Loucy (cell line): Measurements from ENCODE around the gene RNU6-1.

Experiments
- H2AFZ ChIP-seq: fragments of 200-600 bp; sonication (generic); 2 replicates; pipeline ENCODE4 v1.6.0; 2016; ENCODE audit warnings: antibody characterized with exemption, mild to moderate bottlenecking, low read length, moderate library complexity
- H3F3A ChIP-seq: fragments of 200-600 bp; 2 replicates; pipeline ENCODE4 v1.6.0; 2016; ENCODE audit warnings: antibody characterized with exemption, low read depth, mild to moderate bottlenecking
- H3K27me3 ChIP-seq: fragments of 200-600 bp; sonication (generic); 2 replicates; pipeline ENCODE4 v1.6.1; 2014; ENCODE audit warnings: low read length, mild to moderate bottlenecking; ENCODE audit not compliant: insufficient read depth, poor library complexity, severe bottlenecking
- H3K36me3 ChIP-seq: fragments of 200-600 bp; sonication (generic); 2 replicates; pipeline ENCODE4 v1.6.1; 2016; ENCODE audit warnings: low read length; ENCODE audit not compliant: insufficient read depth
- H3K4me1 ChIP-seq: fragments of 200-600 bp; sonication (generic); 2 replicates; pipeline ENCODE4 v1.5.1; 2014; ENCODE audit warnings: low read length, mild to moderate bottlenecking; ENCODE audit not compliant: insufficient read depth, poor library complexity, severe bottlenecking
- H3K4me2 ChIP-seq: fragments of 200-600 bp; sonication (generic); 2 replicates; pipeline ENCODE4 v1.6.0; 2014; ENCODE audit warnings: antibody characterized with exemption, low read length, low read depth, mild to moderate bottlenecking; ENCODE audit not compliant: poor library complexity, severe bottlenecking
- H3K4me3 ChIP-seq: fragments of 200-600 bp; sonication (generic); 2 replicates; pipeline ENCODE4 v1.5.1; 2014; ENCODE audit warnings: low read length, mild to moderate bottlenecking, mixed read lengths; ENCODE audit not compliant: poor library complexity, severe bottlenecking
- H3K79me2 ChIP-seq: fragments of 200-600 bp; sonication (generic); 2 replicates; pipeline ENCODE4 v1.6.1; 2014; ENCODE audit warnings: low read length; ENCODE audit not compliant: insufficient read depth
- H3K9ac ChIP-seq: fragments of 200-600 bp; sonication (generic); 2 replicates; pipeline ENCODE4 v1.6.0; 2014; ENCODE audit warnings: mild to moderate bottlenecking, low read depth, low read length, moderate library complexity; ENCODE audit not compliant: poor library complexity, severe bottlenecking
- H3K9me2 ChIP-seq: fragments of 200-600 bp; sonication (generic); replicated peaks from 2 replicates; pipeline ENCODE4 v1.6.1; 2016; ENCODE audit warnings: low read depth, low read length, mixed read lengths
- H3K9me3 ChIP-seq: fragments of 200-600 bp; sonication (generic); 2 replicates; pipeline ENCODE4 v1.6.1; 2014; ENCODE audit warnings: mild to moderate bottlenecking, antibody characterized with exemption, low read length, low read depth; ENCODE audit not compliant: insufficient read depth
- H4K20me1 ChIP-seq: fragments of 200-600 bp; sonication (generic); 2 replicates; pipeline ENCODE4 v1.6.0; 2014; ENCODE audit warnings: antibody characterized with exemption, low read length, mild to moderate bottlenecking; ENCODE audit not compliant: insufficient read depth, poor library complexity, severe bottlenecking
- EZH2phosphoT487 ChIP-seq: fragments of 200-600 bp; IDR thresholded peaks from 2 replicates; pipeline ENCODE4 v1.6.1; 2018; ENCODE audit warnings: antibody characterized with exemption, mild to moderate bottlenecking, moderate library complexity, borderline replicate concordance
- TF ChIP-seq, protein P1 (sequence below): fragments of 200-600 bp; sonication (generic); conservative IDR thresholded peaks from 2 replicates; pipeline ENCODE4 v1.5.1; 2014; ENCODE audit warnings: mild to moderate bottlenecking, antibody characterized with exemption, low read length

The RNU6-1 gene

DNA sequence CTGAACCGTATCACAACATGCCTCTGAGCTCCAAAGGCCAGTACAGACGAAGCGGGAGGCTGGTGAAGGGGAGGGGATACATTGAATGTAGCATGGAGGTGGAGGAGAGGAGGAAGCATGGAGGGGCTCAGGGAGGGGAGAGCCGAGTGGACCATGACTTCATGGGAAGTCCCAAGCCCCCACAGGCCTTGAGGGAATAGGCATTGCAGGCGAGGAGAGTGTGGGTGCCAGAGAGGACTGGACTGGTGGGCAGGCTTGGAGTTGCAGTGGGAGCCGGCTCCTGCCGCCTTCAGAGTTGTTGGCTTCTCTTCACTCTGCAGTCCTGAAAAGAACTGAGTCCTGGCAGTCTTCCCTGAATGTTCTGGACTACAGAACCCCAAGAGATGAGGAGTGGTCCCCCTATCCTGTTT, 3.3 kb upstream of the RNU6-1 start:
- H3K79me2 ChIP-seq: no peaks in the 10 kb centered on the region
- no peak overlapping the region for H2AFZ ChIP-seq
- H4K20me1 ChIP-seq: no peaks in the 10 kb centered on the region
- no peaks in the 10 kb centered on the region for H3K9me2 ChIP-seq
- H3K36me3 ChIP-seq: no peaks in the 10 kb centered on the region
- H3K4me2 ChIP-seq: no peak overlapping the region
- H3F3A ChIP-seq: no peaks in the 10 kb centered on the region; the same call in 1 of the 2 replicates
- no peaks in the 10 kb centered on the region for H3K27me3 ChIP-seq
- peaks cover 17% of the 10 kb centered on the region for H3K4me1 ChIP-seq
- no peak overlapping the region for H3K9ac ChIP-seq
- TF ChIP-seq EZH2phosphoT487: no peak
- TF ChIP-seq, protein P1, sequence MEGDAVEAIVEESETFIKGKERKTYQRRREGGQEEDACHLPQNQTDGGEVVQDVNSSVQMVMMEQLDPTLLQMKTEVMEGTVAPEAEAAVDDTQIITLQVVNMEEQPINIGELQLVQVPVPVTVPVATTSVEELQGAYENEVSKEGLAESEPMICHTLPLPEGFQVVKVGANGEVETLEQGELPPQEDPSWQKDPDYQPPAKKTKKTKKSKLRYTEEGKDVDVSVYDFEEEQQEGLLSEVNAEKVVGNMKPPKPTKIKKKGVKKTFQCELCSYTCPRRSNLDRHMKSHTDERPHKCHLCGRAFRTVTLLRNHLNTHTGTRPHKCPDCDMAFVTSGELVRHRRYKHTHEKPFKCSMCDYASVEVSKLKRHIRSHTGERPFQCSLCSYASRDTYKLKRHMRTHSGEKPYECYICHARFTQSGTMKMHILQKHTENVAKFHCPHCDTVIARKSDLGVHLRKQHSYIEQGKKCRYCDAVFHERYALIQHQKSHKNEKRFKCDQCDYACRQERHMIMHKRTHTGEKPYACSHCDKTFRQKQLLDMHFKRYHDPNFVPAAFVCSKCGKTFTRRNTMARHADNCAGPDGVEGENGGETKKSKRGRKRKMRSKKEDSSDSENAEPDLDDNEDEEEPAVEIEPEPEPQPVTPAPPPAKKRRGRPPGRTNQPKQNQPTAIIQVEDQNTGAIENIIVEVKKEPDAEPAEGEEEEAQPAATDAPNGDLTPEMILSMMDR: no peak
- H3K9me3 ChIP-seq: no peaks in the 10 kb centered on the region
- no peak overlapping the region for H3K4me3 ChIP-seq

DNA sequence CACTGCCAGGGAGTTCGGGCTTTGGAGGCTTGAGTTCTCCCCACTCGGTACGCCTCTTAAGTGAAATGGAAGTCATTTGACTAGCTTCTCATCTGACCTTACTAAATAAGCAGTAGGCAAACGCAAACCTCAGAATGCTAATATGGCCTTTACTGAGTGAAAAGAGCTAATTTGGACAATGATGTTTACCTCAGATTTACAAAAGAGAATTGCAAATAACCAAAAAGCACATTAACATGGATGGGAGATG, 1.6 kb upstream of the RNU6-1 start:
- H3K4me3 ChIP-seq: peak overlapping the region; percentile 87
- no peak overlapping the region for H2AFZ ChIP-seq
- no peaks in the 10 kb centered on the region for H3K36me3 ChIP-seq
- H3F3A ChIP-seq: no peaks in the 10 kb centered on the region; the same call in 1 of the 2 replicates
- TF ChIP-seq EZH2phosphoT487: no peak
- TF ChIP-seq, protein P1: no peak
- no peaks in the 10 kb centered on the region for H3K79me2 ChIP-seq
- H3K4me2 ChIP-seq: peak overlapping the region; percentile 90
- no peaks in the 10 kb centered on the region for H3K9me2 ChIP-seq
- H3K9ac ChIP-seq: peak overlapping the region; percentile 86
- H3K9me3 ChIP-seq: no peaks in the 10 kb centered on the region
- no peaks in the 10 kb centered on the region for H3K27me3 ChIP-seq
- peaks cover 27% of the 10 kb centered on the region for H3K4me1 ChIP-seq
- no peaks in the 10 kb centered on the region for H4K20me1 ChIP-seq

DNA sequence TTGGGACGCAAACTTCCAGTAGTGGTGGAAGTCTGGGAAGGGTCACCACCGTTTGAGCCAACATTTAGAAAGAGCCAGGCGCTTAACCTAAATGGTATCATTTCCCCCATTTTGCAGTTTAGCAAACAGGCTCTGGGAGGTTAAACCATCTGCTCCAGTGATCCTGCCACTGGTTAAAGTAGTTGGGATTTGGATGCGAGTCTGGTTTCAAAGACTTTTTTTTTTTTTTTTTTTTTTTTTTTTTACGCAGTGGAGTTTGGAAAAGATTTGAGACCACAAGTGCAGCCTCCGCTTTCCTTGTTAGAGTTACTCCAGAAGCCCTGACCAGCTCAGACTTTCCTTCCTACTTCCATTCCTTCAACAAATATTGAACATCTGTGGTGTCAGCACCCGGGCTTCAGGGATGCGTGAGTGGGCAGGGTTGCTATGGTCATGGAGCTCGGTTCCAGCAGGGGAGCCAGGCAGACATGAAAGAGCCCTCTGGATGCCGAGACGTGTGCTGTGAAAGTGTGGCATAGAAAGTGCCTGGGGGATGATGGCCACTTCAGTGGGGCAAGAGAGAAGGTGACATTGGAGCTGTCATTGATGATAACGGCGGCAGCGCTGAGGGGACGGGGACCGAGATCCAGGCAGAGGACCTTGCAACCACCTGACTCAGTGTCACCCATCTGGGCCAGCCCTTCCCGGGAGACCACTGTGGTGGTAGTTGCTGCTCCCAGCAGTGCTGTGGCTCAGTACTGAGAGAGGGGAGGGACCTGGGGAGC, 1.1 kb upstream of the RNU6-1 start:
- Histone ChIP-seq H3K79me2 (no peaks in the 10 kb centered on the region), H3K27me3 (no peaks in the 10 kb centered on the region), H3K36me3 (no peaks in the 10 kb centered on the region), H3F3A (no peaks in the 10 kb centered on the region; the same call in 1 of the 2 replicates), H3K4me1 (peaks cover 27% of the 10 kb centered on the region), H3K9me2 (no peaks in the 10 kb centered on the region), H3K9me3 (no peaks in the 10 kb centered on the region), H3K4me2 (peak overlapping the region; percentile 90), H3K9ac (peak overlapping the region; percentile 86), H3K4me3 (peak overlapping the region; percentile 87), H4K20me1 (no peaks in the 10 kb centered on the region), H2AFZ (peak overlapping the region; percentile 91)
- TF ChIP-seq, protein P1: no peak
- no peak for TF ChIP-seq EZH2phosphoT487
